ENCODE results near the gene DLG2. TPM values are rescaled to one million over a fixed set of nuclear protein-coding genes. Genes with fewer than 3 reads are reported as not detected.

The DLG2 gene
- total RNA-seq, 4 donors from 2014 or later, result 11.0 to 34.2 (median 19.8) TPM

GRCh38 chr11:83852775-83853442 lies 1774.2 kb downstream of the DLG2 start:
- H3K4me3 ChIP-seq, result no peak overlapping the region

GRCh38 chr11:83852012-83852411 lies 1775.1 kb downstream of the DLG2 start:
- ATAC-seq, result no peak
- Histone ChIP-seq H3K4me3 (no peak overlapping the region), H3K36me3 (no peaks in the 10 kb centered on the region), H3K9me3 (peaks cover 0 to 7% (median 0%) of the 10 kb centered on the region in 3 donors), H3K4me1 (no peaks in the 10 kb centered on the region), H3K27ac (no peak overlapping the region), H3K27me3 (no peaks in the 10 kb centered on the region)
- WGBS, 2 donors (ENCODE audit: low coverage in 1 of 2), result 91 to 92% methylated on average over 2 to 3 of the region's 3 CpGs
- TF ChIP-seq POLR2AphosphoS5 (IDR thresholded peaks at IDR 0.05), result no peak
- no peak for TF ChIP-seq CTCF (IDR thresholded peaks at IDR 0.05)
- TF ChIP-seq EP300 (IDR thresholded peaks at IDR 0.05), result no peak
- TF ChIP-seq POLR2A (IDR thresholded peaks at IDR 0.05), result no peak

More at GRCh38 chr11:83852775-83853442, 1774.2 kb downstream of the DLG2 start:
- Histone ChIP-seq H3K36me3 (no peaks in the 10 kb centered on the region), H3K27ac (no peak overlapping the region), H3K4me1 (no peaks in the 10 kb centered on the region), H3K9me3 (peaks cover 0 to 9% (median 0%) of the 10 kb centered on the region in 3 donors), H3K27me3 (no peaks in the 10 kb centered on the region)
- no peak for ATAC-seq
- TF ChIP-seq POLR2A (IDR thresholded peaks at IDR 0.05), result no peak
- TF ChIP-seq EP300 (IDR thresholded peaks at IDR 0.05), result no peak
- no peak for TF ChIP-seq POLR2AphosphoS5 (IDR thresholded peaks at IDR 0.05)
- TF ChIP-seq CTCF (IDR thresholded peaks at IDR 0.05), result no peak
- WGBS, 2 donors (ENCODE audit: low coverage in 1 of 2), result 77 to 100% methylated on average over 1 of the region's 1 CpG

- ATAC-seq, result no peak
- Histone ChIP-seq H3K36me3 (no peaks in the 10 kb centered on the region), H3K9me3 (no peaks in the 10 kb centered on the region), H3K27me3 (no peaks in the 10 kb centered on the region), H3K27ac (no peak overlapping the region), H3K4me1 (no peaks in the 10 kb centered on the region), H3K4me3 (no peak overlapping the region)
- no peak for TF ChIP-seq POLR2AphosphoS5 (IDR thresholded peaks at IDR 0.05)
- no peak for TF ChIP-seq CTCF (IDR thresholded peaks at IDR 0.05)
- no peak for TF ChIP-seq EP300 (IDR thresholded peaks at IDR 0.05)
- TF ChIP-seq POLR2A (IDR thresholded peaks at IDR 0.05), result no peak
- WGBS, 2 donors (ENCODE audit: low coverage in 1 of 2), result 76 to 88% methylated on average over 6 of the region's 6 CpGs
These were observed 1779.6 kb downstream of the DLG2 start for GRCh38 chr11:83847467-83848034.

GRCh38 chr11:83845797-83846196 lies 1781.3 kb downstream of the DLG2 start:
- no peaks in the 10 kb centered on the region for H3K4me1 ChIP-seq
- no peaks in the 10 kb centered on the region for H3K27me3 ChIP-seq
- H3K27ac ChIP-seq, result no peak overlapping the region
- TF ChIP-seq POLR2A (IDR thresholded peaks at IDR 0.05) (no peak), POLR2AphosphoS5 (IDR thresholded peaks at IDR 0.05) (no peak), EP300 (IDR thresholded peaks at IDR 0.05) (no peak), CTCF (IDR thresholded peaks at IDR 0.05) (no peak)
- H3K4me3 ChIP-seq, result no peak overlapping the region
- no peak for ATAC-seq
- H3K9me3 ChIP-seq, result no peaks in the 10 kb centered on the region
- 75 to 88% methylated on average over 1 of the region's 1 CpG for WGBS, 2 donors (ENCODE audit: low coverage in 1 of 2)
- H3K36me3 ChIP-seq, result no peaks in the 10 kb centered on the region

- no peak for TF ChIP-seq POLR2AphosphoS5 (IDR thresholded peaks at IDR 0.05)
- no peak for TF ChIP-seq EP300 (IDR thresholded peaks at IDR 0.05)
- TF ChIP-seq CTCF (IDR thresholded peaks at IDR 0.05), result no peak
- H3K27me3 ChIP-seq, result no peaks in the 10 kb centered on the region
- no peaks in the 10 kb centered on the region for H3K9me3 ChIP-seq
- no peak for ATAC-seq
- 51 to 83% methylated on average over 1 to 2 of the region's 2 CpGs for WGBS, 2 donors (ENCODE audit: low coverage in 1 of 2)
- peaks cover 0 to 36% (median 3%) of the 10 kb centered on the region in 3 donors for H3K4me1 ChIP-seq
- H3K36me3 ChIP-seq, result no peaks in the 10 kb centered on the region
- H3K27ac ChIP-seq, result no peak overlapping the region
- H3K4me3 ChIP-seq, result no peak overlapping the region
These were observed 1786.8 kb downstream of the DLG2 start for GRCh38 chr11:83840326-83840725.
